Activated CD8-positive, alpha-beta T cell treated with anti-CD3 and anti-CD28 coated beads for 36 hours (primary cell): ENCODE data around the gene RTRAF. TPM values are rescaled to one million over a fixed set of nuclear protein-coding genes. Genes with fewer than 3 reads are reported as not detected.

ENCODE experiments used
- ATAC-seq: fragments of 200-7000 bp; cut with Tn5 transposase; one replicate; pipeline ENCODE4 v1.10.0; 2021; ENCODE audit warnings: mild to moderate bottlenecking, moderate library complexity
- CTCF ChIA-PET: fragments of 350-600 bp; sonication (Branson Sonifier 250); formaldehyde crosslinking; loops from one replicate; lab custom pipeline; 2021; ENCODE audit warnings: antibody characterized with exemption; lab: Charles Lee
- POLR2A ChIA-PET: fragments of 350-600 bp; sonication (Branson Sonifier 250); formaldehyde crosslinking; loops from one replicate; lab custom pipeline; 2021; ENCODE audit warnings: antibody characterized with exemption; lab: Charles Lee
- DNase-seq: peaks from one replicate; pipeline ENCODE4 v3.0.0-alpha.2; 2020
- H3K27ac Mint-ChIP-seq: one replicate; pipeline ENCODE4 v1.8.0; 2021; ENCODE audit warnings: mild to moderate bottlenecking, mixed read lengths
- H3K27me3 Mint-ChIP-seq: one replicate; pipeline ENCODE4 v1.8.0; 2021; ENCODE audit warnings: mixed read lengths
- H3K36me3 Mint-ChIP-seq: one replicate; pipeline ENCODE4 v1.8.0; 2021; ENCODE audit warnings: low read depth, mixed read lengths
- H3K4me1 Mint-ChIP-seq: one replicate; pipeline ENCODE4 v1.8.0; 2021; ENCODE audit warnings: low read depth, mixed read lengths
- H3K4me3 Mint-ChIP-seq: one replicate; pipeline ENCODE4 v1.8.0; 2021; ENCODE audit warnings: mild to moderate bottlenecking, moderate library complexity, mixed read lengths
- H3K9me3 Mint-ChIP-seq: one replicate; pipeline ENCODE4 v1.8.0; 2021; ENCODE audit warnings: mixed read lengths
- intact Hi-C: fragments of 100-400 bp; cut with micrococcal nuclease; formaldehyde crosslinking; loops from one replicate; pipeline ENCODE4 v1.10.0; 2022
- total RNA-seq, 2 experiments: library from RNA; stranded (reverse); gene quantifications; one replicate each; pipeline ENCODE4 v1.2.3, GENCODE V29; 2021
- TF ChIP-seq, protein P1 (sequence below): fragments of 200-600 bp; IDR thresholded peaks from one replicate; pipeline ENCODE4 v1.8.0; 2022; ENCODE audit warnings: antibody characterized with exemption, mild to moderate bottlenecking

Gene RTRAF
- total RNA-seq, 2 experiments from 2014 or later: 230 to 235 TPM

DNA sequence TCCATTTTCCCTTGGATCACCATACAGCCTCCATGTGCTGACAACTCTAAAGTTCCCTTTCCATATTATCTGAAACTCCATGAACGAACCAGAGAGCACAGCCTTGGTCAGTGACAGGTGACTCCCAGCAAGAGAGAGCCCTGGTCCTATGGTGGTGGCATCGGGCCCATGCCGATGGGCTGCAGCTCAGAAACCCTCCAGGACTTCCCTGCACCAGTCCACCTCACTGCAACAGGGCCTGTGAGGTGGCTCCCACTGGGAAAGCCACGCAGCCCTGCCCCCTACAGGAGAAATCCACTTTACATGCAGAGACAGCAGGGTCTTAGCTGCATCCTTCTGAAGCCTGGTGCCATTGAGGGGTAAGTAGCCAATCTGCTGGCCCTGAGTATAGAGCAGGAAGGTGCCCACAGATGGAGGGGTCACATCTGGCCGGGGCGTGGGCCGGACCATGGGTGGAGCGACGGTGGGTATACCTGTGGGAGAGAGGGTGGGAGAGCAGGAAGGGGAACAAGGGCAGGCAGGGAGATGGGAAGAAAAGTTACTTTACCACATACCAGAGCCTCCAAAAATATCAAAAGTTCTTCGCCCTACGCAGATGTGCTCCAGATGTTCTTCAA lies 24.7 kb downstream of the RTRAF start:
- ChIA-PET POLR2A (no interaction called here), CTCF (interaction anchor here (0.6 to 1.6 kb wide), 2 partner anchors 42 to 1422 kb away, joined by 3 read pairs; no protein-coding TSS in a partner anchor)
- ATAC-seq (peak; percentile 42), DNase-seq (peak; percentile 28)
- no peak overlapping the region for H3K4me3 Mint-ChIP-seq
- peaks cover 16% of the 10 kb centered on the region for H3K36me3 Mint-ChIP-seq
- no peak overlapping the region for H3K27ac Mint-ChIP-seq
- H3K4me1 Mint-ChIP-seq: no peaks in the 10 kb centered on the region
- H3K9me3 Mint-ChIP-seq: no peaks in the 10 kb centered on the region
- intact Hi-C loops: no loop called here
- H3K27me3 Mint-ChIP-seq: peaks cover 5% of the 10 kb centered on the region
- TF ChIP-seq, protein P1, sequence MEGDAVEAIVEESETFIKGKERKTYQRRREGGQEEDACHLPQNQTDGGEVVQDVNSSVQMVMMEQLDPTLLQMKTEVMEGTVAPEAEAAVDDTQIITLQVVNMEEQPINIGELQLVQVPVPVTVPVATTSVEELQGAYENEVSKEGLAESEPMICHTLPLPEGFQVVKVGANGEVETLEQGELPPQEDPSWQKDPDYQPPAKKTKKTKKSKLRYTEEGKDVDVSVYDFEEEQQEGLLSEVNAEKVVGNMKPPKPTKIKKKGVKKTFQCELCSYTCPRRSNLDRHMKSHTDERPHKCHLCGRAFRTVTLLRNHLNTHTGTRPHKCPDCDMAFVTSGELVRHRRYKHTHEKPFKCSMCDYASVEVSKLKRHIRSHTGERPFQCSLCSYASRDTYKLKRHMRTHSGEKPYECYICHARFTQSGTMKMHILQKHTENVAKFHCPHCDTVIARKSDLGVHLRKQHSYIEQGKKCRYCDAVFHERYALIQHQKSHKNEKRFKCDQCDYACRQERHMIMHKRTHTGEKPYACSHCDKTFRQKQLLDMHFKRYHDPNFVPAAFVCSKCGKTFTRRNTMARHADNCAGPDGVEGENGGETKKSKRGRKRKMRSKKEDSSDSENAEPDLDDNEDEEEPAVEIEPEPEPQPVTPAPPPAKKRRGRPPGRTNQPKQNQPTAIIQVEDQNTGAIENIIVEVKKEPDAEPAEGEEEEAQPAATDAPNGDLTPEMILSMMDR: peak; percentile 28

DNA sequence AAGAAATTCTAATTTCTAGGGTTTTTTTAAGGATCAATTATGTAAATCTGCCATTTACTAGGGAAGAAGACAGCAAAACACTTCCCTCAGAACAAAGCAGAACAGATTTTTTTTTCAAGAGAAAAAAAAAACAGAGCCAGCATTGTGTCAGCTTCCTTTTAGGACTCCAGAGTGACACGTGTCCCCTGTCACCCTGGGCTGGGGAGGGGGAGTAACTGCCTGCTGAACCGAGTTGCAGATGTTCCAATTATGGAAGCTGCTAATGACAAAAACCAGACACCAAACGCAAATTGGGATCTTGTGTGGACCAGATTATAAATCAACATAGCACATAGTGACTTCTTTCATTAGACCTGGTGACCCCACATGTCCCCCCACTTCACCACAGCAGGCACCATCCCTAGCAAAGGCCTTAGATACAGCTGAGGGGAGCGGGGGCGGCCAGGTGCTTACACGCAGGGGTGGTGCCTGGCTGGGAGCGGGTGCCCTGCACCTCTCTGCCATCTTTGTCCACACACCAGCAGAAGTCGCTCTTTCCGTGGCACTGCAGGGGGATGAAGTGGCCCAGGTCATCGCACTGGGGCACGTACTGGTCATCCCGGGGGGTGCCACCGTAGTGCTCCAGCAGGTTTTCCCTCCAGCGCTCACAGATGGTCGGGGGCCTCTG lies 25.4 kb downstream of the RTRAF start:
- H3K9me3 Mint-ChIP-seq: no peaks in the 10 kb centered on the region
- TF ChIP-seq, protein P1: no peak
- ATAC-seq (no peak), DNase-seq (no peak)
- H3K36me3 Mint-ChIP-seq: peaks cover 13% of the 10 kb centered on the region
- peaks cover 5% of the 10 kb centered on the region for H3K27me3 Mint-ChIP-seq
- ChIA-PET POLR2A (no interaction called here), CTCF (interaction anchor here (0.6 to 1.6 kb wide), 4 partner anchors 10 to 1422 kb away, joined by 3 to 4 read pairs (median 3); no protein-coding TSS in a partner anchor)
- no peak overlapping the region for H3K27ac Mint-ChIP-seq
- intact Hi-C loops: no loop called here
- no peak overlapping the region for H3K4me3 Mint-ChIP-seq
- H3K4me1 Mint-ChIP-seq: peaks cover under 1% of the 10 kb centered on the region

DNA sequence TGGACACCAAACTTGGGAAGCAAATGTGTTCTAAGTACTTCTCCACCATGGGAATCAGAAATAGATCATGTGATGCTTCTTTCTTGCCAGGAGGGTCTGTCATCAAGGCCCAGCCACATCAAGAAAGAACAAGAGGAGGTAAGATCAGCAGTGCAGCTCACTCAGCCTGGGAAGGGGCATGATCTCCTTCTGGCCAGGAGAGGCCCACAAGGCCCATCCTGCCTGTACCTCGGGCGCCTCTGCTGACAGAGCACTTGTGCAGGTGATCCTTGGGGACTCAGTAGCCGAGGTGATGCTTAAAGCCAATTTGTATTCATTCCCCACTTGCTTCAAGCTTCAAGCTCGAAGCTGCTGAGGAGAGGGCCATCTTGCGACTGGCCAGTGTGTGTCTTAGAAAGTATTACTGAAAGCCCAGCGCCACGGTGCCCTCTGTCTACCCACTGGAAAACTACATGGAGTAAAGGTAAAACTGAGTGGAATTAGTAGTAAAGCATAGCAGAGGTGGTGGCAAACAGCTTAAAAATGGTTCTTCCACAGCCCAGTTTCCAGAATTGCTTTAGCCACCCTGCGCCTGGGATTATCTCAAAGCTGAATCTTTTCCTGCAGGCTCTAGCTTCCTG lies 26.2 kb downstream of the RTRAF start:
- intact Hi-C loops: no loop called here
- ATAC-seq: peak; percentile 49
- CTCF ChIA-PET: interaction anchor here (1.2 to 1.6 kb wide), 4 partner anchors 8 to 187 kb away, joined by 3 to 5 read pairs (median 4); no protein-coding TSS in a partner anchor
- Mint-ChIP-seq H3K36me3 (peaks cover 11% of the 10 kb centered on the region), H3K4me1 (peaks cover 8% of the 10 kb centered on the region), H3K9me3 (no peaks in the 10 kb centered on the region), H3K4me3 (no peak overlapping the region), H3K27ac (no peak overlapping the region), H3K27me3 (peaks cover 5% of the 10 kb centered on the region)
- POLR2A ChIA-PET: interaction anchor here (1.0 kb wide), 1 partner anchor 11 kb away, joined by 3 read pairs; no protein-coding TSS in a partner anchor
- TF ChIP-seq, protein P1: no peak
- DNase-seq: peak; percentile 32

DNA sequence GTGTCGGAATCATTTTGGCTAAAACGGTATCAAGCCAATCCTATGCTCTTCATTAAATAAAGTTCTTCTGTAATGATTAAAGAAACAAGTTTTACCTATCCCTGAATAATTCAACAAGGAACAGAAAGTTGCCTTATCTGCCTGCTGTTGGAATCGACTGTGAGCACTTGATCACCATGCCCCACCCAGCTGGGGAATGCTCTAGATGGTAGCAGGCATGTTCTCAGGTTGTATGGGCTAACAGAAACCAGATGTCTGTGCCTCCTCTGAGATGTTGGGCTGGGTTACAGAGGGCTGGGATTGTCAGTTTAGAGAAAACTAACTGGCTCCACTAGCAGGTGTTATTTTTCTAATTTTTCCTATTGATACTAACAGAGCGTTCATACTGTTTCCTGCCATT lies 28.9 kb downstream of the RTRAF start:
- POLR2A ChIA-PET: interaction anchor here (1.1 kb wide), 1 partner anchor 10 kb away, joined by 3 read pairs; no protein-coding TSS in a partner anchor
- no peak overlapping the region for H3K27ac Mint-ChIP-seq

More for the DNA sequence above, 28.9 kb downstream of the RTRAF start:
- Mint-ChIP-seq H3K36me3 (peaks cover 2% of the 10 kb centered on the region), H3K27me3 (peaks cover 5% of the 10 kb centered on the region), H3K4me3 (no peak overlapping the region), H3K9me3 (peaks cover 4% of the 10 kb centered on the region), H3K4me1 (peaks cover 32% of the 10 kb centered on the region)
- intact Hi-C loops: no loop called here
- ATAC-seq (no peak), DNase-seq (no peak)
- TF ChIP-seq, protein P1: no peak
- CTCF ChIA-PET: interaction anchor here (0.7 kb wide), 1 partner anchor 26 kb away, joined by 3 read pairs; no protein-coding TSS in a partner anchor
